Smooth muscle cell (in vitro differentiated cells): ENCODE data around the gene DNAJB14. TPM values are rescaled to one million over a fixed set of nuclear protein-coding genes. Genes with fewer than 3 reads are reported as not detected.

Experiments
- DNase-seq: peaks from one replicate; lab custom pipeline; 2025; ENCODE audit not compliant: unreplicated experiment; lab: John Stamatoyannopoulos, UW
- H2AFZ ChIP-seq: fragments of 200-600 bp; sonication (generic); 2 replicates; pipeline ENCODE4 v1.6.0; 2016; ENCODE audit warnings: antibody characterized with exemption, low read depth, mild to moderate bottlenecking
- H3F3A ChIP-seq: fragments of 200-600 bp; sonication (generic); 2 replicates; pipeline ENCODE4 v1.6.0; 2017; ENCODE audit warnings: antibody characterized with exemption, low read depth
- H3K27ac ChIP-seq: fragments of 200-600 bp; sonication (generic); 2 replicates; pipeline ENCODE4 v1.5.1; 2016; ENCODE audit warnings: low read depth, mild to moderate bottlenecking
- H3K27me3 ChIP-seq: fragments of 200-600 bp; sonication (generic); 2 replicates; pipeline ENCODE4 v1.6.1; 2016; ENCODE audit warnings: low read depth, mild to moderate bottlenecking
- H3K36me3 ChIP-seq: fragments of 200-600 bp; sonication (generic); 2 replicates; pipeline ENCODE4 v1.5.1; 2016; ENCODE audit warnings: low read depth
- H3K4me1 ChIP-seq: fragments of 200-600 bp; sonication (generic); 2 replicates; pipeline ENCODE4 v1.5.1; 2016; ENCODE audit warnings: low read depth
- H3K4me2 ChIP-seq: fragments of 200-600 bp; sonication (generic); 2 replicates; pipeline ENCODE4 v1.6.0; 2016; ENCODE audit warnings: mild to moderate bottlenecking
- H3K4me3 ChIP-seq: fragments of 200-600 bp; sonication (generic); 2 replicates; pipeline ENCODE4 v1.5.1; 2016; ENCODE audit warnings: mild to moderate bottlenecking
- H3K79me2 ChIP-seq: fragments of 200-600 bp; sonication (generic); 2 replicates; pipeline ENCODE4 v1.6.0; 2016; ENCODE audit warnings: low read depth, mild to moderate bottlenecking
- H3K9ac ChIP-seq: fragments of 200-600 bp; sonication (generic); 2 replicates; pipeline ENCODE4 v1.6.0; 2016; ENCODE audit warnings: low read depth
- H3K9me3 ChIP-seq: fragments of 200-600 bp; sonication (generic); replicated peaks from 2 replicates; pipeline ENCODE4 v1.5.1; 2016; ENCODE audit warnings: low read depth
- H4K20me1 ChIP-seq: fragments of 200-600 bp; sonication (generic); 2 replicates; pipeline ENCODE4 v1.6.0; 2016; ENCODE audit warnings: low read depth
- CTCF ChIP-seq: fragments of 200-600 bp; sonication (generic); IDR thresholded peaks from 2 replicates; pipeline ENCODE4 v1.5.1; 2017; ENCODE audit warnings: borderline replicate concordance, mild to moderate bottlenecking, antibody characterized with exemption; ENCODE audit not compliant: insufficient read depth, poor library complexity, severe bottlenecking
- WGBS: methylation state at CpG from one replicate; pipeline ENCODE4 v1.1.7; 2016; ENCODE audit warnings: low lambda C conversion rate; 5-methylcytosine and 5-hydroxymethylcytosine counted together
- polyA plus RNA-seq: library from polyadenylated mRNA; unstranded; fragments of >200 nt; fragmentation: Nextera tagmentation; extraction: Ambion mirVana; gene quantifications from 2 replicates; pipeline ENCODE4 v1.2.1, GENCODE V29; 2016
- total RNA-seq: library from RNA; depleted of rRNA; stranded (reverse); fragments of >200 nt; gene quantifications from 2 replicates; pipeline ENCODE4 v1.2.3, GENCODE V29; 2014

DNAJB14 gene
- total and polyA plus RNA-seq, 2 experiments from 2014 or later = 29.8 to 62.7 TPM

GRCh38 chr4:99853190-99853589 is 93.2 kb downstream of the DNAJB14 start:
- Histone ChIP-seq H3K79me2 (no peaks in the 10 kb centered on the region), H3K9me3 (no peaks in the 10 kb centered on the region), H2AFZ (no peak overlapping the region), H3K4me2 (no peak overlapping the region), H3K4me3 (no peak overlapping the region), H3K27me3 (no peaks in the 10 kb centered on the region), H3K27ac (no peak overlapping the region), H3K36me3 (no peaks in the 10 kb centered on the region), H4K20me1 (no peaks in the 10 kb centered on the region), H3F3A (no peaks in the 10 kb centered on the region), H3K9ac (no peak overlapping the region), H3K4me1 (no peaks in the 10 kb centered on the region)
- TF ChIP-seq CTCF = no peak
- DNase-seq = no peak
- 94% methylated on average over 3 of the region's 3 CpGs for WGBS

- Histone ChIP-seq H3F3A (no peaks in the 10 kb centered on the region), H3K9ac (no peak overlapping the region), H3K79me2 (no peaks in the 10 kb centered on the region), H3K36me3 (no peaks in the 10 kb centered on the region), H3K9me3 (no peaks in the 10 kb centered on the region), H3K4me1 (no peaks in the 10 kb centered on the region), H3K4me3 (no peak overlapping the region), H3K27me3 (no peaks in the 10 kb centered on the region), H2AFZ (no peak overlapping the region), H4K20me1 (no peaks in the 10 kb centered on the region), H3K27ac (no peak overlapping the region), H3K4me2 (no peak overlapping the region)
- TF ChIP-seq CTCF = no peak
- no peak for DNase-seq
- 80% methylated on average over 3 of the region's 3 CpGs for WGBS
Measured at GRCh38 chr4:99852199-99852749, 94.1 kb downstream of the DNAJB14 start.

GRCh38 chr4:99848591-99849001 is 97.8 kb downstream of the DNAJB14 start:
- H3K27ac ChIP-seq = no peak overlapping the region
- no peaks in the 10 kb centered on the region for H3K79me2 ChIP-seq
- H2AFZ ChIP-seq = no peak overlapping the region
- H3K4me1 ChIP-seq = no peaks in the 10 kb centered on the region
- H3K4me2 ChIP-seq = no peak overlapping the region
- no peak overlapping the region for H3K9ac ChIP-seq
- no peaks in the 10 kb centered on the region for H3K36me3 ChIP-seq
- H3K27me3 ChIP-seq = no peaks in the 10 kb centered on the region
- WGBS = 96% methylated on average over 4 of the region's 4 CpGs
- TF ChIP-seq CTCF = no peak
- no peak overlapping the region for H3K4me3 ChIP-seq
- H3K9me3 ChIP-seq = no peaks in the 10 kb centered on the region
- H4K20me1 ChIP-seq = no peaks in the 10 kb centered on the region
- DNase-seq = no peak
- no peaks in the 10 kb centered on the region for H3F3A ChIP-seq

GRCh38 chr4:99847362-99847976 is 98.9 kb downstream of the DNAJB14 start:
- no peaks in the 10 kb centered on the region for H4K20me1 ChIP-seq
- no peaks in the 10 kb centered on the region for H3K36me3 ChIP-seq
- 90% methylated on average over 10 of the region's 10 CpGs for WGBS
- H3K9me3 ChIP-seq = no peaks in the 10 kb centered on the region
- H3F3A ChIP-seq = no peaks in the 10 kb centered on the region
- no peaks in the 10 kb centered on the region for H3K79me2 ChIP-seq
- H3K27me3 ChIP-seq = no peaks in the 10 kb centered on the region
- no peak overlapping the region for H3K9ac ChIP-seq
- H3K27ac ChIP-seq = no peak overlapping the region
- no peaks in the 10 kb centered on the region for H3K4me1 ChIP-seq
- H2AFZ ChIP-seq = no peak overlapping the region
- no peak for DNase-seq
- no peak overlapping the region for H3K4me3 ChIP-seq
- H3K4me2 ChIP-seq = no peak overlapping the region
- TF ChIP-seq CTCF = no peak
